Smooth muscle cell (in vitro differentiated cells): ENCODE data around the gene HSBP1L1. TPM values are rescaled to one million over a fixed set of nuclear protein-coding genes. Genes with fewer than 3 reads are reported as not detected.

ENCODE experiments used
- DNase-seq: peaks from one replicate; lab custom pipeline; 2025; ENCODE audit not compliant: unreplicated experiment; lab: John Stamatoyannopoulos, UW
- H2AFZ ChIP-seq: fragments of 200-600 bp; sonication (generic); 2 replicates; pipeline ENCODE4 v1.6.0; 2016; ENCODE audit warnings: antibody characterized with exemption, low read depth, mild to moderate bottlenecking
- H3F3A ChIP-seq: fragments of 200-600 bp; sonication (generic); 2 replicates; pipeline ENCODE4 v1.6.0; 2017; ENCODE audit warnings: antibody characterized with exemption, low read depth
- H3K27ac ChIP-seq: fragments of 200-600 bp; sonication (generic); 2 replicates; pipeline ENCODE4 v1.5.1; 2016; ENCODE audit warnings: low read depth, mild to moderate bottlenecking
- H3K27me3 ChIP-seq: fragments of 200-600 bp; sonication (generic); 2 replicates; pipeline ENCODE4 v1.6.1; 2016; ENCODE audit warnings: low read depth, mild to moderate bottlenecking
- H3K36me3 ChIP-seq: fragments of 200-600 bp; sonication (generic); 2 replicates; pipeline ENCODE4 v1.5.1; 2016; ENCODE audit warnings: low read depth
- H3K4me1 ChIP-seq: fragments of 200-600 bp; sonication (generic); 2 replicates; pipeline ENCODE4 v1.5.1; 2016; ENCODE audit warnings: low read depth
- H3K4me2 ChIP-seq: fragments of 200-600 bp; sonication (generic); 2 replicates; pipeline ENCODE4 v1.6.0; 2016; ENCODE audit warnings: mild to moderate bottlenecking
- H3K4me3 ChIP-seq: fragments of 200-600 bp; sonication (generic); 2 replicates; pipeline ENCODE4 v1.5.1; 2016; ENCODE audit warnings: mild to moderate bottlenecking
- H3K79me2 ChIP-seq: fragments of 200-600 bp; sonication (generic); 2 replicates; pipeline ENCODE4 v1.6.0; 2016; ENCODE audit warnings: low read depth, mild to moderate bottlenecking
- H3K9ac ChIP-seq: fragments of 200-600 bp; sonication (generic); 2 replicates; pipeline ENCODE4 v1.6.0; 2016; ENCODE audit warnings: low read depth
- H3K9me3 ChIP-seq: fragments of 200-600 bp; sonication (generic); replicated peaks from 2 replicates; pipeline ENCODE4 v1.5.1; 2016; ENCODE audit warnings: low read depth
- H4K20me1 ChIP-seq: fragments of 200-600 bp; sonication (generic); 2 replicates; pipeline ENCODE4 v1.6.0; 2016; ENCODE audit warnings: low read depth
- WGBS: methylation state at CpG from one replicate; pipeline ENCODE4 v1.1.7; 2016; ENCODE audit warnings: low lambda C conversion rate; 5-methylcytosine and 5-hydroxymethylcytosine counted together
- polyA plus RNA-seq: library from polyadenylated mRNA; unstranded; fragments of >200 nt; fragmentation: Nextera tagmentation; extraction: Ambion mirVana; gene quantifications from 2 replicates; pipeline ENCODE4 v1.2.1, GENCODE V29; 2016
- total RNA-seq: library from RNA; depleted of rRNA; stranded (reverse); fragments of >200 nt; gene quantifications from 2 replicates; pipeline ENCODE4 v1.2.3, GENCODE V29; 2014
- TF ChIP-seq, protein P1 (sequence below): fragments of 200-600 bp; sonication (generic); IDR thresholded peaks from 2 replicates; pipeline ENCODE4 v1.5.1; 2017; ENCODE audit warnings: borderline replicate concordance, mild to moderate bottlenecking, antibody characterized with exemption; ENCODE audit not compliant: insufficient read depth, poor library complexity, severe bottlenecking

Gene HSBP1L1
- total and polyA plus RNA-seq, 2 experiments from 2014 or later, result 12.4 to 24.6 TPM

DNA sequence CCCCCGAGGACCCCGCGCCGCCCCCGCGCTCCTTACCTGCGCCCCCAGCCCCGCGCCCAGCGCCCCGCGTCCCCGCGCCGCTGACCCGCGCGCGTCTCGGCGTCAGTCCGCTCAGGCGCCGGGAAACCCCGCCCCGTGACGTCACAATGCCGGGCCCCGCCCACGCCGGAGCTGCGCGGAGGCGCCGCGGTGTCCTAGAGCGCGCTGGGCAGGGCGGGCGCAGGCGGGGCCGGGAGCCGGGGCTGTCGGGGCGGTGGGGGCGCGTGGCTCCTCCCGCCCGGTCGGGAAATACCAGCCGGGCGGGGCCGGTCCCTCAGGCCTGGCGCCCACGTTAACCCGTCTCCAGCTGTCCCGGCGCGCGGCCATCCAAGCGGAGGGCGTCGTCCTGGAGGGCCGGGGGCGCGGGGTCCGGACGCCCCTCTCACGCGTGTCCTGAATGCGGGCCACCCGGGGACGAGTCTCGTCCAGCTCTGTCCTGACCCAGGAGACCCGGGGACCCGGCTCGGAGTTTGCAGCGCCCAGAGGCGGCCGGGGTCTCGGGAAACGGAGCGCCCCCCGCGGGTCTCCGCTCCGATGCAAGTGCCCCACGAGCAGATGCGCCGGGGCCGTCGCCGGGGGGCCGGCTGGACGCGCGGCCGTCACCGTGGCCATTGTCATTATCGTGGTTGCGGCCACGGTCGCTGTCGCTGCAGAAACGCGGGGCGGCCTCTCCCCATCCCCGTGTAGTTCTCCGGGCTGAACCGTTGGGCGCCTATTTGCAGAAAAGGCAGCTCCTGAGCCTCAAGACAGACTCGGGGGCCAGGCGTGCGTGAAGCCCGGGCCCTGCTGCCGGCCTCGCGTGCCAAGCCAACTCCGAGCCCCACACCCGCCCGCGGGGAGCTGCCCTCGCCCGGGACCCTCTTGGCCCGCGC is 12.6 kb upstream of the HSBP1L1 start, which contains the start of gene SLC66A2:
Gene SLC66A2 (minus strand): TSS at position 109 of the 911 bp plus-strand sequence. CDS start 727 bp downstream, outside the sequence.
- TF ChIP-seq, protein P1, sequence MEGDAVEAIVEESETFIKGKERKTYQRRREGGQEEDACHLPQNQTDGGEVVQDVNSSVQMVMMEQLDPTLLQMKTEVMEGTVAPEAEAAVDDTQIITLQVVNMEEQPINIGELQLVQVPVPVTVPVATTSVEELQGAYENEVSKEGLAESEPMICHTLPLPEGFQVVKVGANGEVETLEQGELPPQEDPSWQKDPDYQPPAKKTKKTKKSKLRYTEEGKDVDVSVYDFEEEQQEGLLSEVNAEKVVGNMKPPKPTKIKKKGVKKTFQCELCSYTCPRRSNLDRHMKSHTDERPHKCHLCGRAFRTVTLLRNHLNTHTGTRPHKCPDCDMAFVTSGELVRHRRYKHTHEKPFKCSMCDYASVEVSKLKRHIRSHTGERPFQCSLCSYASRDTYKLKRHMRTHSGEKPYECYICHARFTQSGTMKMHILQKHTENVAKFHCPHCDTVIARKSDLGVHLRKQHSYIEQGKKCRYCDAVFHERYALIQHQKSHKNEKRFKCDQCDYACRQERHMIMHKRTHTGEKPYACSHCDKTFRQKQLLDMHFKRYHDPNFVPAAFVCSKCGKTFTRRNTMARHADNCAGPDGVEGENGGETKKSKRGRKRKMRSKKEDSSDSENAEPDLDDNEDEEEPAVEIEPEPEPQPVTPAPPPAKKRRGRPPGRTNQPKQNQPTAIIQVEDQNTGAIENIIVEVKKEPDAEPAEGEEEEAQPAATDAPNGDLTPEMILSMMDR, result no peak
- WGBS, result under 1% methylated on average over 57 of the region's 126 CpGs
- Histone ChIP-seq H3K4me2 (peak within 1 kb of the TSS; percentile 96), H4K20me1 (peaks cover 38% of the 10 kb centered on the region), H3K9ac (peak within 1 kb of the TSS; percentile 89), H3K36me3 (no peaks in the 10 kb centered on the region), H2AFZ (peak within 1 kb of the TSS; percentile 87), H3K79me2 (peaks cover 40% of the 10 kb centered on the region), H3K27ac (peak within 1 kb of the TSS; percentile 15), H3K4me1 (peaks cover 15% of the 10 kb centered on the region), H3F3A (no peaks in the 10 kb centered on the region), H3K4me3 (peak within 1 kb of the TSS; percentile 83), H3K27me3 (no peaks in the 10 kb centered on the region), H3K9me3 (no peaks in the 10 kb centered on the region)
- DNase-seq, result peak; percentile 84

DNA sequence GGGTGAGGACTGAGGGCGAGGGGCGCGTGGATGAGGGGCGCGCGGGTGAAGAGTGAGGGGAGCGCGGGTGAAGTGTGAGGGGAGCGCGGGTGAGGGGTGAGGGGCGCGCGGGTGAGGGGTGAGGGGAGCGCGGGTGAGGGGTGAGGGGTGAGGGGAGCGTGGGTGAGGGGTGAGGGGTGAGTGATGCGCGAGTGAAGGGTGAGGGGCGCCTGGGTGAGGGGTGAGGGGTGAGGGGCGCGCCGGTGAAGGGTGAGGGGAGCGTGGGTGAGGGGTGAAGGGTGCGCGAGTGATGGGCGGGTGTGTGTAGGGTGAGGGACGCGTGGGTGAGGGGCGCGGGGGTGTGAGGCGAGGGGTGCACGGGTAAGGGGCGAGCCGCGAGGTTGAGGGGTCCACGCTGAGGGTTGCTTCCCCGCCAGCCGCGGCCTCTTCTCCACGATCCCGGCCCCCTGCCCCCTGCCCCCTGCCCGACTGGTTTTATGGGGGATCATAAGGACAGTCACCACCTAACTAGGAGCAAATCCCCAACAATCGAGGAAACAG is 11.9 kb upstream of the HSBP1L1 start:
- Histone ChIP-seq H3K9ac (peak overlapping the region; percentile 53), H3K4me1 (peaks cover 15% of the 10 kb centered on the region), H3K9me3 (no peaks in the 10 kb centered on the region), H3K27me3 (no peaks in the 10 kb centered on the region), H3K36me3 (no peaks in the 10 kb centered on the region), H3K27ac (no peak overlapping the region), H3K4me3 (peak overlapping the region; percentile 83), H4K20me1 (peaks cover 32% of the 10 kb centered on the region), H3F3A (no peaks in the 10 kb centered on the region), H3K4me2 (peak overlapping the region; percentile 86), H2AFZ (peak overlapping the region; percentile 87), H3K79me2 (peaks cover 37% of the 10 kb centered on the region)
- 26% methylated on average over 8 of the region's 43 CpGs for WGBS
- TF ChIP-seq, protein P1, result no peak
- DNase-seq, result no peak

DNA sequence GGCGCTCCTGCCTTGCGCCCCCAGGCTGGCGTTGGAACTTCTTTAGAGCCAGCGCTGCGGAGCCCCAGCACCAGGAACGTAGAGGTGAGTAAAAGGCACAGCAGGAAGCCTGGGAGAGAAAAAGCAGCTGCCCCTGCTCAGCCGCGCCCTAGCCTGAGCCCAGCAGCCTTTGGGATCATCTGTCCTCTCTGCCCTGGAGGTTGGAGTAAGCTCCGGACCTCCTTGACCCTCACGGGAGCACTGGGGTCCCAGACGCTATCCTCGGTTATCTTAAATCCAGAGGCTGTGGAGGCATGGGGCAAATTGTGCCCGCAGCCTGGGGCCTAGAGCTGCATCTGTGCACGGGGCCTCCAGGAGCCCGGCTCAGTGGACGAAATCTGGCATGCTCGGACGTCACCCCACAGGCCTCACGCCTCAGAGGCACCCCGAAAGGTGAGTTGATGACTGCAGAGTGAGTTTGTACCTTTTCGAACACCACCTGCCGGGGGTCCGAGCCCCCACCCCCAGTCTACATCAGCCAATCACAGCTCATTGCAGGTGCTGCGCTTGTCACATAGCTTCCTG is 11.4 kb upstream of the HSBP1L1 start:
- Histone ChIP-seq H3K9ac (no peak overlapping the region), H3K9me3 (no peaks in the 10 kb centered on the region), H3K4me1 (peaks cover 15% of the 10 kb centered on the region), H3K36me3 (no peaks in the 10 kb centered on the region), H3K79me2 (peaks cover 31% of the 10 kb centered on the region), H3F3A (no peaks in the 10 kb centered on the region), H3K27me3 (no peaks in the 10 kb centered on the region), H3K4me2 (peak overlapping the region; percentile 86), H3K4me3 (peak overlapping the region; percentile 83), H4K20me1 (peaks cover 26% of the 10 kb centered on the region), H3K27ac (no peak overlapping the region), H2AFZ (no peak overlapping the region)
- TF ChIP-seq, protein P1, result no peak
- DNase-seq, result no peak
- 52% methylated on average over 24 of the region's 24 CpGs for WGBS
